Endothelial cell of umbilical vein (primary cell): ENCODE measurements around the gene PCSK9. TPM values are rescaled to one million over a fixed set of nuclear protein-coding genes. Genes with fewer than 3 reads are reported as not detected.

Experiments used
- BruUV-seq: library from RNA; stranded (reverse); fragments of 400-500 nt; replicated peaks from 2 replicates; lab custom pipeline; 2021; lab: Mats Ljungman, UMichigan
- CTCF ChIA-PET: fragments of 300-600, 350-600 bp; sonication (Branson Sonifier 250); formaldehyde crosslinking; loops from one replicate; lab custom pipeline; 2021; ENCODE audit warnings: antibody characterized with exemption, inconsistent platforms; lab: Charles Lee
- POLR2A ChIA-PET: fragments of 300-600, 350-600 bp; sonication (Branson Sonifier 250); formaldehyde crosslinking; loops from one replicate; lab custom pipeline; 2021; ENCODE audit warnings: antibody characterized with exemption, inconsistent platforms; lab: Charles Lee
- DNase-seq: peaks from one replicate; pipeline ENCODE4 v3.0.0-alpha.2; 2011; ENCODE audit warnings: low read depth, low spot score
- FAIRE-seq: peaks from 2 replicates; lab custom pipeline; 2011; peaks lifted over from hg19 to GRCh38; lab: Jason Lieb, UNC
- H2AFZ ChIP-seq: 2 replicates; pipeline ENCODE4 v1.6.0; 2012; ENCODE audit warnings: low read depth, low read length, control low read depth, inconsistent platforms
- H3K27ac ChIP-seq: 2 replicates; pipeline ENCODE4 v1.5.1; 2011; ENCODE audit warnings: low read depth, mild to moderate bottlenecking, control low read depth, low read length, moderate library complexity; ENCODE audit not compliant: insufficient read depth
- H3K27me3 ChIP-seq, 2 experiments: 2 replicates each; pipeline versions ENCODE4 v1.6.0 to v1.6.1; 2011; ENCODE audit warnings: low read length in 2 of 2, mixed read lengths in 1 of 2; ENCODE audit not compliant: control insufficient read depth in 2 of 2, insufficient read depth in 2 of 2
- H3K36me3 ChIP-seq, 2 experiments: 2 replicates in 1 of 2; 3 replicates in 1 of 2; pipeline ENCODE4 v1.5.1; 2011; ENCODE audit warnings: low read length in 2 of 2, mild to moderate bottlenecking in 1 of 2, moderate library complexity in 1 of 2; ENCODE audit not compliant: control insufficient read depth in 2 of 2, insufficient read depth in 2 of 2; ENCODE audit errors: extremely low read depth in 1 of 2
- H3K4me1 ChIP-seq: 3 replicates; pipeline ENCODE4 v1.5.1; 2011; ENCODE audit warnings: mild to moderate bottlenecking, low read length; ENCODE audit not compliant: control insufficient read depth, insufficient read depth; ENCODE audit errors: extremely low read depth
- H3K4me2 ChIP-seq: 2 replicates; pipeline ENCODE4 v1.6.1; 2011; ENCODE audit warnings: low read length, control low read depth, mixed read lengths; ENCODE audit not compliant: insufficient read depth
- H3K4me3 ChIP-seq, 3 experiments: fragments of 200-600 bp in 1 of 3; sonication (generic), shearing (Covaris generic) in 1 of 3; replicated peaks in 1 of 3; 2 replicates each; pipeline ENCODE4 v1.5.1; 2011 to 2016; ENCODE audit warnings: control low read depth in 3 of 3, low read length in 3 of 3, mild to moderate bottlenecking in 2 of 3, inconsistent platforms in 1 of 3, low read depth in 1 of 3, moderate library complexity in 1 of 3; ENCODE audit not compliant: insufficient read depth in 1 of 3
- H3K79me2 ChIP-seq: 2 replicates; pipeline ENCODE4 v1.6.0; 2012; ENCODE audit warnings: low read length, inconsistent platforms; ENCODE audit not compliant: control insufficient read depth, insufficient read depth
- H3K9ac ChIP-seq: replicated peaks from 2 replicates; pipeline ENCODE3; 2011; ENCODE audit warnings: low read length, control low read depth; ENCODE audit not compliant: insufficient read depth; ENCODE audit errors: extremely low read depth
- H3K9me1 ChIP-seq: replicated peaks from 3 replicates; pipeline ENCODE4 v1.6.0; 2011; ENCODE audit warnings: mild to moderate bottlenecking, low read length; ENCODE audit not compliant: control insufficient read depth, insufficient read depth; ENCODE audit errors: extremely low read depth
- H3K9me3 ChIP-seq: replicated peaks from 2 replicates; pipeline ENCODE4 v1.5.1; 2012; ENCODE audit warnings: low read length, inconsistent platforms; ENCODE audit not compliant: control insufficient read depth, insufficient read depth
- H4K20me1 ChIP-seq: replicated peaks from 2 replicates; pipeline ENCODE3; 2011; ENCODE audit warnings: mild to moderate bottlenecking, low read length; ENCODE audit not compliant: control insufficient read depth, insufficient read depth; ENCODE audit errors: extremely low read depth
- CTCF ChIP-seq, 2 donors: IDR thresholded peaks; 1 replicate in 1 of 2; 2 replicates in 1 of 2; pipeline ENCODE4 v1.5.1; 2011; ENCODE audit warnings: low read length in 2 of 2, mild to moderate bottlenecking in 2 of 2, moderate library complexity in 2 of 2, control low read depth in 1 of 2, inconsistent platforms in 1 of 2, low read depth in 1 of 2; ENCODE audit not compliant: insufficient read depth in 1 of 2; ENCODE audit errors: extremely low read depth in 1 of 2
- EZH2 ChIP-seq: IDR thresholded peaks from 2 replicates; pipeline ENCODE4 v1.6.1; 2012; ENCODE audit warnings: borderline replicate concordance, low read depth, mild to moderate bottlenecking, moderate library complexity, low read length, inconsistent platforms; ENCODE audit not compliant: severe bottlenecking
- FOS ChIP-seq: IDR thresholded peaks from 2 replicates; pipeline ENCODE4 v1.6.1; 2011; ENCODE audit warnings: mild to moderate bottlenecking, low read length, moderate library complexity, borderline replicate concordance; ENCODE audit not compliant: insufficient read depth
- GATA2 ChIP-seq: IDR thresholded peaks from 2 replicates; pipeline ENCODE4 v1.7.0; 2011; ENCODE audit warnings: low read depth, mild to moderate bottlenecking, moderate library complexity, mixed read lengths, low read length; ENCODE audit not compliant: insufficient read length, insufficient read depth
- JUN ChIP-seq: IDR thresholded peaks from 2 replicates; pipeline ENCODE4 v1.6.1; 2011; ENCODE audit warnings: borderline replicate concordance, low read depth; ENCODE audit not compliant: insufficient read length, insufficient read depth
- MYC ChIP-seq: IDR thresholded peaks from one replicate; pipeline ENCODE4 v1.6.1; 2011; ENCODE audit warnings: mild to moderate bottlenecking, low read depth, low read length
- POLR2A ChIP-seq: IDR thresholded peaks from 2 replicates; pipeline ENCODE4 v1.6.1; 2012; ENCODE audit warnings: low read depth, mild to moderate bottlenecking, control low read depth, low read length
- POLR2AphosphoS5 ChIP-seq: IDR thresholded peaks from 2 replicates; pipeline ENCODE4 v1.6.1; 2012; ENCODE audit warnings: low read depth, mild to moderate bottlenecking, control low read depth, low read length, moderate library complexity; ENCODE audit not compliant: insufficient read depth
- dilution Hi-C: fragments of 300-500 bp; cut with MboI; formaldehyde crosslinking; loops from one replicate; pipeline ENCODE4 v1.15.0; 2019; ENCODE audit warnings: low sequenced_read_pairs; ENCODE audit not compliant: extremely low pct_ligation_motif_present
- intact Hi-C: fragments of 100-400 bp; cut with micrococcal nuclease; formaldehyde crosslinking; loops from one replicate; pipeline ENCODE4 v1.10.0; 2022
- polyA plus RNA-seq, 4 experiments: library from polyadenylated mRNA; depleted of rRNA in 3 of 4; stranded (reverse) in 3 of 4; unstranded in 1 of 4; fragments of >200 nt; gene quantifications; 2 replicates each; pipeline versions ENCODE4 v1.2.1 to v1.2.3, GENCODE V29; 2011 to 2012; ENCODE audit warnings: missing spikeins in 1 of 4
- total RNA-seq: library from RNA; stranded (reverse); gene quantifications from 2 replicates; pipeline ENCODE4 v1.2.3, GENCODE V29; 2021

Gene PCSK9
- total and polyA plus RNA-seq, 2 donors (not counting 3 experiments of a cell fraction or from before 2014, with no cell fraction given) = 0.17 to 0.35 TPM

- no peak overlapping the region for H3K9ac ChIP-seq
- peaks cover 19% of the 10 kb centered on the region in 2 experiments for H3K27me3 ChIP-seq
- TF ChIP-seq FOS (no peak), EZH2 (no peak), GATA2 (no peak), JUN (no peak), POLR2AphosphoS5 (no peak), CTCF (IDR thresholded peaks at IDR 0.05; ENCODE audit: extremely low read depth in 1 of 2, insufficient read depth in 1 of 2, low read depth in 1 of 2, low read length in 2 of 2) (no peak), MYC (no peak), POLR2A (no peak)
- intact Hi-C loops = no loop called here
- CTCF ChIA-PET = no interaction called here
- no peak for DNase-seq
- no peak overlapping the region for H3K27ac ChIP-seq
- no TSS peak for BruUV-seq
- H3K79me2 ChIP-seq = no peaks in the 10 kb centered on the region
- POLR2A ChIA-PET = interaction anchor here (0.7 kb wide), 1 partner anchor 42 kb away, joined by 5 read pairs; no protein-coding TSS in a partner anchor
- FAIRE-seq = no peak
- H4K20me1 ChIP-seq = no peaks in the 10 kb centered on the region
- no peaks in the 10 kb centered on the region for H3K4me1 ChIP-seq
- no peak overlapping the region for H3K4me3 ChIP-seq
- H3K4me2 ChIP-seq = no peak overlapping the region
- H3K9me1 ChIP-seq = no peaks in the 10 kb centered on the region
- no peaks in the 10 kb centered on the region for H3K9me3 ChIP-seq
- no peaks in the 10 kb centered on the region for H3K36me3 ChIP-seq
- dilution Hi-C loops = no loop called here
- H2AFZ ChIP-seq = no peak overlapping the region
These were observed 6.1 kb downstream of the PCSK9 start for GRCh38 chr1:55045430-55045829.
